ENCODE data around the gene CCP110. TPM values are rescaled to one million over a fixed set of nuclear protein-coding genes. Genes with fewer than 3 reads are reported as not detected.
A peak's percentile ranks its signal among the peaks of the same experiment; 100 is the strongest.

The CCP110 gene
- total and polyA plus RNA-seq, 2 of the 13 experiments (the other 11 are each of a cell fraction or from before 2014, with no cell fraction given), result 10.0 to 11.1 TPM

GRCh38 chr16:19523184-19523558 lies 571 bp upstream of the CCP110 start (continued):
- 0 out of 2 replicates have a peak, but pooled peaks have one; percentile 12 for TF ChIP-seq RARA (CRISPR knock-in tag; IDR thresholded peaks at IDR 0.05)
- 0 out of 2 replicates have a peak, but pooled peaks have one; percentile 58 for TF ChIP-seq SNAPC2 (CRISPR knock-in tag; IDR thresholded peaks at IDR 0.05)
- TF ChIP-seq ZNF251 (CRISPR knock-in tag; IDR thresholded peaks at IDR 0.05), result no peak
- TF ChIP-seq ZKSCAN1 (IDR thresholded peaks at IDR 0.05; ENCODE audit: low read length), result no peak
- TF ChIP-seq, protein P1, sequence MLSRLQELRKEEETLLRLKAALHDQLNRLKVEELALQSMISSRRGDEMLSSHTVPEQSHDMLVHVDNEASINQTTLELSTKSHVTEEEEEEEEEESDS (CRISPR knock-in tag; IDR thresholded peaks at IDR 0.05; ENCODE audit: borderline replicate concordance), result peak; percentile 81; the same call in 1 of the 2 replicates
- TF ChIP-seq SMAD9 (CRISPR knock-in tag; IDR thresholded peaks at IDR 0.05), result peak; percentile 56; the same call in 1 of the 2 replicates
- 0 out of 2 replicates have a peak, but pooled peaks have one; percentile 16 for TF ChIP-seq HNF4A (CRISPR knock-in tag; IDR thresholded peaks at IDR 0.05)
- no peak for TF ChIP-seq PCBP1 (IDR thresholded peaks at IDR 0.05; ENCODE audit: borderline replicate concordance, low read depth, low read length)
- TF ChIP-seq, protein P2, sequence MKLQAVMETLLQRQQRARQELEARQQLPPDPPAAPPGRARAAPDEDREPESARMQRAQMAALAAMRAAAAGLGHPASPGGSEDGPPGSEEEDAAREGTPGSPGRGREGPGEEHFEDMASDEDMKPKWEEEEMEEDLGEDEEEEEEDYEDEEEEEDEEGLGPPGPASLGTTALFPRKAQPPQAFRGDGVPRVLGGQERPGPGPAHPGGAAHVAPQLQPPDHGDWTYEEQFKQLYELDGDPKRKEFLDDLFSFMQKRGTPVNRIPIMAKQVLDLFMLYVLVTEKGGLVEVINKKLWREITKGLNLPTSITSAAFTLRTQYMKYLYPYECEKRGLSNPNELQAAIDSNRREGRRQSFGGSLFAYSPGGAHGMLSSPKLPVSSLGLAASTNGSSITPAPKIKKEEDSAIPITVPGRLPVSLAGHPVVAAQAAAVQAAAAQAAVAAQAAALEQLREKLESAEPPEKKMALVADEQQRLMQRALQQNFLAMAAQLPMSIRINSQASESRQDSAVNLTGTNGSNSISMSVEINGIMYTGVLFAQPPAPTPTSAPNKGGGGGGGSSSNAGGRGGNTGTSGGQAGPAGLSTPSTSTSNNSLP (IDR thresholded peaks at IDR 0.05; ENCODE audit: low read depth, low read length), result 0 out of 2 replicates have a peak, but pooled peaks have one; percentile 6
- TF ChIP-seq ZNF205 (CRISPR knock-in tag; IDR thresholded peaks at IDR 0.05), result no peak
- TF ChIP-seq MAFK (conservative IDR thresholded peaks at IDR 0.05 in 1 of 2, IDR thresholded peaks at IDR 0.05 in 1 of 2; ENCODE audit: low read length in 2 of 2), result no peak
- TF ChIP-seq SKIL (CRISPR knock-in tag; IDR thresholded peaks at IDR 0.05; ENCODE audit: borderline replicate concordance), result no peak
- TF ChIP-seq, protein P3, sequence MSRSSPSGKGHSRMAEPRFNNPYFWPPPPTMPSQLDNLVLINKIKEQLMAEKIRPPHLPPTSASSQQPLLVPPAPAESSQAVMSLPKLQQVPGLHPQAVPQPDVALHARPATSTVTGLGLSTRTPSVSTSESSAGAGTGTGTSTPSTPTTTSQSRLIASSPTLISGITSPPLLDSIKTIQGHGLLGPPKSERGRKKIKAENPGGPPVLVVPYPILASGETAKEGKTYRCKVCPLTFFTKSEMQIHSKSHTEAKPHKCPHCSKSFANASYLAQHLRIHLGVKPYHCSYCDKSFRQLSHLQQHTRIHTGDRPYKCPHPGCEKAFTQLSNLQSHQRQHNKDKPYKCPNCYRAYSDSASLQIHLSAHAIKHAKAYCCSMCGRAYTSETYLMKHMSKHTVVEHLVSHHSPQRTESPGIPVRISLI (CRISPR knock-in tag; IDR thresholded peaks at IDR 0.05; ENCODE audit: borderline replicate concordance), result peak; percentile 71
- TF ChIP-seq, protein P4, sequence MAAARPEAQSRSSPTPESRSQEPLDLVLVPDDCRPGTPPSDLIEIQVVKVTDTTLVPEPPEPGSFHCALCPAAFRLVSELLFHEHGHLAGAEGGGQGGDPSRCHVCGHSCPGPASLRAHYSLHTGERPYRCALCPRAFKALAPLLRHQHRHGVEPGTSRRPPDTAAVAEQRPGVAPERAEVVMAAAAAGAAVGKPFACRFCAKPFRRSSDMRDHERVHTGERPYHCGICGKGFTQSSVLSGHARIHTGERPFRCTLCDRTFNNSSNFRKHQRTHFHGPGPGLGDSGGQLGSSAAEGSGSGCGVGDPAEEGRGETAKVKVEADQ (CRISPR knock-in tag; IDR thresholded peaks at IDR 0.05; ENCODE audit: borderline replicate concordance), result peak; percentile 43; the same call in 1 of the 2 replicates
- no peak for TF ChIP-seq ELF4 (CRISPR knock-in tag; IDR thresholded peaks at IDR 0.05; ENCODE audit: borderline replicate concordance)
- TF ChIP-seq KDM5B (CRISPR knock-in tag; IDR thresholded peaks at IDR 0.05; ENCODE audit: borderline replicate concordance), result no peak
- TF ChIP-seq, protein P5, sequence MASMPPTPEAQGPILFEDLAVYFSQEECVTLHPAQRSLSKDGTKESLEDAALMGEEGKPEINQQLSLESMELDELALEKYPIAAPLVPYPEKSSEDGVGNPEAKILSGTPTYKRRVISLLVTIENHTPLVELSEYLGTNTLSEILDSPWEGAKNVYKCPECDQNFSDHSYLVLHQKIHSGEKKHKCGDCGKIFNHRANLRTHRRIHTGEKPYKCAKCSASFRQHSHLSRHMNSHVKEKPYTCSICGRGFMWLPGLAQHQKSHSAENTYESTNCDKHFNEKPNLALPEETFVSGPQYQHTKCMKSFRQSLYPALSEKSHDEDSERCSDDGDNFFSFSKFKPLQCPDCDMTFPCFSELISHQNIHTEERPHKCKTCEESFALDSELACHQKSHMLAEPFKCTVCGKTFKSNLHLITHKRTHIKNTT (CRISPR knock-in tag; IDR thresholded peaks at IDR 0.05), result no peak
- no peak for TF ChIP-seq PHF5A (CRISPR knock-in tag; IDR thresholded peaks at IDR 0.05; ENCODE audit: low read depth, unreplicated experiment)
- TF ChIP-seq ZNF3 (CRISPR knock-in tag; IDR thresholded peaks at IDR 0.05), result peak; percentile 91
- no peak; the same call in 1 of the 2 replicates for TF ChIP-seq ZNF558 (CRISPR knock-in tag; IDR thresholded peaks at IDR 0.05; ENCODE audit: borderline replicate concordance)
- TF ChIP-seq ZMAT3 (CRISPR knock-in tag; conservative IDR thresholded peaks at IDR 0.05), result peak; percentile 16; the same call in 1 of the 2 replicates
- no peak for TF ChIP-seq ZNF138 (CRISPR knock-in tag; IDR thresholded peaks at IDR 0.05; ENCODE audit: low read depth)
